ENCODE measurements around the gene FOXL2NB.

Gene FOXL2NB

GRCh38 chr3:138945709-138946662, 1.0 kb upstream of the FOXL2NB start:
- DNase-seq (ENCODE audit: low spot score) = peak; percentile 35

- no peak for DNase-seq (ENCODE audit: low spot score)
These were observed 591 bp downstream of the FOXL2NB start for GRCh38 chr3:138947495-138948121.

- no peak for DNase-seq (ENCODE audit: low spot score)
These were observed 1.5 kb downstream of the FOXL2NB start for GRCh38 chr3:138948371-138949001.

- DNase-seq (ENCODE audit: low spot score) = peak; percentile 55
These were observed 2.0 kb downstream of the FOXL2NB start for GRCh38 chr3:138949002-138949418.

- no peak for DNase-seq (ENCODE audit: low spot score)
These were observed 2.5 kb downstream of the FOXL2NB start for GRCh38 chr3:138949445-138950005.

- peak; percentile 52 for DNase-seq (ENCODE audit: low spot score)
These were observed 3.1 kb downstream of the FOXL2NB start for GRCh38 chr3:138950006-138950644.

- DNase-seq (ENCODE audit: low spot score) = no peak
These were observed 3.7 kb downstream of the FOXL2NB start for GRCh38 chr3:138950701-138951100.

- no peak for DNase-seq (ENCODE audit: low spot score)
These were observed 13.4 kb downstream of the FOXL2NB start for GRCh38 chr3:138960417-138960852.

GRCh38 chr3:138962854-138963560, 16.0 kb downstream of the FOXL2NB start:
- DNase-seq (ENCODE audit: low spot score) = no peak

- DNase-seq (ENCODE audit: low spot score) = no peak
These were observed 17.2 kb downstream of the FOXL2NB start for GRCh38 chr3:138964264-138964663.

- DNase-seq (ENCODE audit: low spot score) = no peak
These were observed 17.9 kb downstream of the FOXL2NB start for GRCh38 chr3:138964923-138965322.

GRCh38 chr3:138971766-138972320, 24.8 kb downstream of the FOXL2NB start:
- DNase-seq (ENCODE audit: low spot score) = no peak

- DNase-seq (ENCODE audit: low spot score) = no peak
These were observed 25.9 kb downstream of the FOXL2NB start for GRCh38 chr3:138972941-138973340.

GRCh38 chr3:138974462-138974861, 27.4 kb downstream of the FOXL2NB start:
- no peak for DNase-seq (ENCODE audit: low spot score)

GRCh38 chr3:138975351-138975750, 28.3 kb downstream of the FOXL2NB start:
- no peak for DNase-seq (ENCODE audit: low spot score)

- DNase-seq (ENCODE audit: low spot score) = no peak
These were observed 29.0 kb downstream of the FOXL2NB start for GRCh38 chr3:138976047-138976446.

- DNase-seq (ENCODE audit: low spot score) = no peak
These were observed 37.8 kb downstream of the FOXL2NB start for GRCh38 chr3:138984816-138985215.

GRCh38 chr3:138985932-138986331, 38.9 kb downstream of the FOXL2NB start:
- no peak for DNase-seq (ENCODE audit: low spot score)

- DNase-seq (ENCODE audit: low spot score) = no peak
These were observed 40.2 kb downstream of the FOXL2NB start for GRCh38 chr3:138987181-138987580.

GRCh38 chr3:138995706-138996105, 48.7 kb downstream of the FOXL2NB start:
- DNase-seq (ENCODE audit: low spot score) = no peak
